H1 (cell line): Measurements from ENCODE around the gene AP5Z1. TPM values are rescaled to one million over a fixed set of nuclear protein-coding genes. Genes with fewer than 3 reads are reported as not detected.

ENCODE experiments used
- CTCF ChIA-PET: fragments of 300-600 bp; sonication (Branson Sonifier 250); formaldehyde crosslinking; loops from one replicate; lab custom pipeline; 2021; ENCODE audit not compliant: partially characterized antibody; lab: Charles Lee
- POLR2A ChIA-PET: fragments of 300-600 bp; sonication (Branson Sonifier 250); formaldehyde crosslinking; loops from one replicate; lab custom pipeline; 2021; ENCODE audit warnings: inconsistent platforms; ENCODE audit not compliant: partially characterized antibody; lab: Charles Lee
- DNase-seq, 2 experiments: peaks; one replicate each; pipeline versions ENCODE4 v3.0.0 to v3.0.0-alpha.2; 2010 to 2022; ENCODE audit warnings: low spot score in 2 of 2, low read depth in 1 of 2, mixed read lengths in 1 of 2
- FAIRE-seq: peaks from 2 replicates; lab custom pipeline; 2011; peaks lifted over from hg19 to GRCh38; lab: Jason Lieb, UNC
- H2AFZ ChIP-seq: 2 replicates; pipeline ENCODE4 v1.8.1; 2012; ENCODE audit warnings: low read length, inconsistent platforms
- H2AK5ac ChIP-seq: 2 replicates; pipeline ENCODE4 v1.6.1; 2013; ENCODE audit warnings: low read depth, low read length
- H2BK120ac ChIP-seq: replicated peaks from 2 replicates; pipeline ENCODE3; 2013; ENCODE audit warnings: low read depth, low read length, inconsistent platforms
- H2BK12ac ChIP-seq: 2 replicates; pipeline ENCODE4 v1.6.1; 2013; ENCODE audit warnings: low read depth, low read length
- H2BK15ac ChIP-seq: 2 replicates; pipeline ENCODE4 v1.6.1; 2013; ENCODE audit warnings: low read length
- H2BK20ac ChIP-seq: 2 replicates; pipeline ENCODE4 v1.6.1; 2013; ENCODE audit warnings: low read length
- H2BK5ac ChIP-seq: 2 replicates; pipeline ENCODE4 v1.6.1; 2013; ENCODE audit warnings: low read depth, low read length
- H3K14ac ChIP-seq: 2 replicates; pipeline ENCODE4 v1.6.1; 2013; ENCODE audit warnings: inconsistent platforms; ENCODE audit not compliant: insufficient read length
- H3K18ac ChIP-seq: 2 replicates; pipeline ENCODE4 v1.6.1; 2013; ENCODE audit warnings: low read length; ENCODE audit errors: extremely low read depth
- H3K23ac ChIP-seq: 2 replicates; pipeline ENCODE4 v1.6.1; 2013; ENCODE audit warnings: inconsistent platforms; ENCODE audit not compliant: insufficient read length
- H3K23me2 ChIP-seq: 2 replicates; pipeline ENCODE4 v1.6.1; 2013; ENCODE audit warnings: low read depth, low read length
- H3K27ac ChIP-seq: 2 replicates; pipeline ENCODE4 v1.6.1; 2011; ENCODE audit warnings: low read depth, low read length, inconsistent platforms
- H3K27me3 ChIP-seq, 4 experiments: replicated peaks in 1 of 4; 1 replicate in 1 of 4; 2 replicates in 3 of 4; pipeline versions ENCODE4 v1.6.1 to v1.8.1; 2011 to 2013; ENCODE audit warnings: low read length in 3 of 4, mild to moderate bottlenecking in 3 of 4, inconsistent platforms in 2 of 4, mixed read lengths in 2 of 4, moderate library complexity in 1 of 4; ENCODE audit not compliant: control insufficient read depth in 3 of 4, insufficient read depth in 3 of 4; ENCODE audit errors: extremely low read depth in 1 of 4
- H3K36me3 ChIP-seq, 4 experiments: 2 replicates each; pipeline versions ENCODE4 v1.6.1 to v1.8.1; 2011 to 2013; ENCODE audit warnings: mild to moderate bottlenecking in 4 of 4, low read length in 3 of 4, moderate library complexity in 2 of 4, control low read depth in 1 of 4, inconsistent platforms in 1 of 4; ENCODE audit not compliant: insufficient read depth in 4 of 4, control insufficient read depth in 2 of 4
- H3K4ac ChIP-seq: replicated peaks from 2 replicates; pipeline ENCODE3; 2013; ENCODE audit warnings: low read length, low read depth, mixed read lengths, inconsistent platforms; ENCODE audit not compliant: insufficient read length
- H3K4me1 ChIP-seq, 4 experiments: replicated peaks in 1 of 4; 1 replicate in 1 of 4; 2 replicates in 3 of 4; pipeline versions ENCODE4 v1.6.1 to v1.8.1; 2011 to 2013; ENCODE audit warnings: low read length in 3 of 4, inconsistent platforms in 2 of 4, mixed read lengths in 1 of 4; ENCODE audit not compliant: insufficient read depth in 4 of 4, control insufficient read depth in 3 of 4
- H3K4me2 ChIP-seq, 2 experiments: 2 replicates each; pipeline versions ENCODE4 v1.6.1 to v1.8.1; 2011 to 2013; ENCODE audit warnings: low read depth in 2 of 2, low read length in 2 of 2, control low read depth in 1 of 2, inconsistent platforms in 1 of 2, mild to moderate bottlenecking in 1 of 2; ENCODE audit not compliant: insufficient read depth in 1 of 2
- H3K4me3 ChIP-seq, 4 experiments: fragments of 200-600, 300-600 bp in 1 of 4; sonication (generic), shearing (Covaris generic), sonication (Bioruptor Twin) in 1 of 4; 2 replicates each; pipeline versions ENCODE4 v1.5.1 to v1.8.1; 2011 to 2016; ENCODE audit warnings: low read length in 4 of 4, low read depth in 3 of 4, control low read depth in 2 of 4, inconsistent platforms in 2 of 4, mild to moderate bottlenecking in 2 of 4, mixed read lengths in 1 of 4, moderate library complexity in 1 of 4; ENCODE audit not compliant: insufficient read depth in 2 of 4; ENCODE audit errors: extremely low read depth in 1 of 4
- H3K56ac ChIP-seq: replicated peaks from 2 replicates; pipeline ENCODE3; 2013; ENCODE audit warnings: low read depth, mild to moderate bottlenecking, mixed read lengths, low read length, inconsistent platforms; ENCODE audit not compliant: insufficient read length
- H3K79me1 ChIP-seq: 2 replicates; pipeline ENCODE4 v1.6.1; 2013; ENCODE audit warnings: low read depth, low read length, control low read depth
- H3K79me2 ChIP-seq, 2 experiments: 2 replicates each; pipeline versions ENCODE4 v1.6.1 to v1.8.1; 2012 to 2013; ENCODE audit warnings: low read length in 2 of 2, mild to moderate bottlenecking in 2 of 2, inconsistent platforms in 1 of 2; ENCODE audit not compliant: insufficient read depth in 2 of 2, control insufficient read depth in 1 of 2
- H3K9ac ChIP-seq, 4 experiments: replicated peaks in 1 of 4; 1 replicate in 1 of 4; 2 replicates in 3 of 4; pipeline versions ENCODE4 v1.6.1 to v1.8.1; 2011 to 2013; ENCODE audit warnings: low read depth in 3 of 4, low read length in 3 of 4, control low read depth in 2 of 4, mild to moderate bottlenecking in 2 of 4, moderate library complexity in 2 of 4, inconsistent platforms in 1 of 4; ENCODE audit errors: extremely low read depth in 1 of 4
- H3K9me3 ChIP-seq, 2 experiments: 2 replicates each; pipeline versions ENCODE4 v1.6.1 to v1.8.1; 2012 to 2013; ENCODE audit warnings: mild to moderate bottlenecking in 2 of 2, moderate library complexity in 2 of 2, control low read depth in 1 of 2, inconsistent platforms in 1 of 2, low read depth in 1 of 2, low read length in 1 of 2, mixed read lengths in 1 of 2; ENCODE audit not compliant: insufficient read depth in 2 of 2
- H4K20me1 ChIP-seq, 2 experiments: replicated peaks in 1 of 2; 2 replicates each; pipeline versions ENCODE3 to v1.8.1; 2011 to 2013; ENCODE audit warnings: inconsistent platforms in 2 of 2, low read length in 2 of 2, mild to moderate bottlenecking in 1 of 2; ENCODE audit not compliant: insufficient read depth in 2 of 2, control insufficient read depth in 1 of 2
- H4K5ac ChIP-seq: 2 replicates; pipeline ENCODE4 v1.6.1; 2013; ENCODE audit warnings: low read length, low read depth, mixed read lengths, inconsistent platforms; ENCODE audit not compliant: insufficient read length
- H4K8ac ChIP-seq: 2 replicates; pipeline ENCODE4 v1.8.0; 2013; ENCODE audit warnings: mild to moderate bottlenecking, moderate library complexity, low read length, inconsistent platforms; ENCODE audit not compliant: insufficient read depth; ENCODE audit errors: extremely low read depth
- H4K91ac ChIP-seq: replicated peaks from 2 replicates; pipeline ENCODE3; 2013; ENCODE audit warnings: low read length, mixed read lengths, inconsistent platforms; ENCODE audit not compliant: insufficient read length
- CTCF ChIP-seq, 3 experiments: IDR thresholded peaks; 1 replicate in 2 of 3; 2 replicates in 1 of 3; pipeline versions ENCODE4 v1.5.1 to v1.6.1; 2011; ENCODE audit warnings: low read length in 3 of 3, mild to moderate bottlenecking in 3 of 3, inconsistent platforms in 2 of 3, low read depth in 1 of 3, moderate library complexity in 1 of 3; ENCODE audit not compliant: insufficient read depth in 1 of 3; ENCODE audit errors: control extremely low read depth in 1 of 3
- RAD21 ChIP-seq, 2 experiments: IDR thresholded peaks in 1 of 2; conservative IDR thresholded peaks in 1 of 2; 2 replicates each; pipeline ENCODE4 v1.6.1; 2011; ENCODE audit warnings: low read depth in 2 of 2, low read length in 2 of 2, improper control_type of control experiment in 1 of 2, inconsistent platforms in 1 of 2, mild to moderate bottlenecking in 1 of 2, moderate library complexity in 1 of 2
- SIN3A ChIP-seq, 2 experiments: IDR thresholded peaks in 1 of 2; conservative IDR thresholded peaks in 1 of 2; 2 replicates each; pipeline ENCODE4 v1.6.1; 2011 to 2012; ENCODE audit warnings: low read length in 2 of 2, improper control_type of control experiment in 1 of 2, low read depth in 1 of 2, mild to moderate bottlenecking in 1 of 2
- WGBS, 2 experiments: shearing (Covaris generic) in 1 of 2; methylation state at CpG; one replicate each; pipeline versions ENCODE4 v1.1.6 to v1.1.7; 2013 to 2015; ENCODE audit warnings: low lambda C conversion rate in 2 of 2, mixed read lengths in 2 of 2, inconsistent platforms in 1 of 2, low coverage in 1 of 2, missing lambda C conversion rate in 1 of 2; ENCODE audit not compliant: insufficient replicate concordance in 2 of 2, insufficient coverage in 1 of 2, insufficient read length in 1 of 2; ENCODE audit errors: extremely low coverage in 1 of 2, missing lambda C conversion rate in 1 of 2; 5-methylcytosine and 5-hydroxymethylcytosine counted together
- polyA plus RNA-seq, 7 experiments: library from polyadenylated mRNA; depleted of rRNA in 3 of 7; stranded (reverse) in 5 of 7; unstranded in 2 of 7; fragments of >200 nt in 5 of 7; fragments of 200-250 nt in 2 of 7; gene quantifications; 1 replicate in 5 of 7; 2 replicates in 1 of 7; 4 replicates in 1 of 7; pipeline versions ENCODE4 v1.2.1 to v1.2.3, GENCODE V29; 2011 to 2013; ENCODE audit warnings: missing spikeins in 2 of 7, mixed read lengths in 2 of 7
- total RNA-seq: library from RNA; stranded (reverse); fragmentation: NEBNext Ultra II Directional; extraction: Animal tissue kit (Norgen Biotek cat#: 25700); gene quantifications from 2 replicates; pipeline ENCODE4 v1.2.1, GENCODE V29; 2021

AP5Z1 gene
- total and polyA plus RNA-seq, 2 of the 8 experiments (the other 6 are each of a cell fraction or from before 2014, with no cell fraction given): 24.0 to 24.7 TPM

DNA sequence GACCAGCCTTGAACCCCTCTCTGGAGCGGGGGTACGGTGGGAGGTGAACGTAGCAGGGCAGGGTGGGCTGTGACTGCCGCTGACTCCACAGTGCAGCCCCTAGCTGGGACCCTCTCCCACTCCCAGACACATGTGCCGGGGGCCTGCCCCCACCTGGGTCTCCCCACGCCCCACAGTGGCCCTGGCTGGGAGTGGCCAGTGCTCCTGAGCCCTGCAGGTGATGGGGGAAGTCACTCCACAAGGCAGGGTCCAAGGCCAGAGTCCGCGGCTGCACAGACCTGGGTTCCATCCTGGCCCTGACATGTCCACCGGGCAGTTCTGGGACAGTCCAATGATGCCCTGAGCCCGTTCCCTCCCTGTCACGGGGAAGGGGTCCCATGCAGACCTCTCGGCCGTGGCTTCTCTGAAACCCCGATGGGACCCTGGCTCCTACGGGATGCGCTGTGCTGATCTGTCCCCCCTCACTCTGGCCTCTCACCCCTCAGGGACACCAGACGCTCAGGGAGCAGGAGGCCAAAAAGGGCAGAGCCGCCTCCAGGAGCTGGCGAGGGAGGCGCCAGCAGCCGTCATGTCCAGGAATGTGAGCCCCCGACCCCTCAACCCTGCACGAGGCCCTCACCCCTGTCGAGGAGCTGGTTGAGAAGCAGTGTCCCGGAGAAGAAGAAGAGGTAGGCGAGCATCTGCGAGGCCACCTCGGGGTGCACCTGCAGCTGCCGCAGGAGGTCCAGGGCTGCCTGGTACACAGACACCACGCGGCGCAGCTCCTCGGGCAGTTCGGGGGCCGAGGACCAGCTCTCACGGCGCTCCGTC, 40.4 kb downstream of the AP5Z1 start:
- Histone ChIP-seq H3K9ac (no peak overlapping the region), H3K9me3 (no peaks in the 10 kb centered on the region), H3K79me2 (no peaks in the 10 kb centered on the region), H3K36me3 (no peaks in the 10 kb centered on the region), H2BK15ac (no peak overlapping the region), H2BK5ac (no peak overlapping the region), H2AK5ac (no peak overlapping the region), H3K4ac (no peak overlapping the region), H3K23ac (no peak overlapping the region), H2BK12ac (no peak overlapping the region), H4K5ac (no peak overlapping the region), H3K56ac (no peak overlapping the region), H3K27me3 (no peaks in the 10 kb centered on the region), H3K14ac (no peak overlapping the region), H3K18ac (no peak overlapping the region), H2AFZ (no peak overlapping the region), H3K23me2 (no peaks in the 10 kb centered on the region), H4K20me1 (peaks cover 0 to 2% of the 10 kb centered on the region in 2 experiments), H3K27ac (no peak overlapping the region), H3K4me2 (no peak overlapping the region), H3K4me3 (no peak overlapping the region), H3K79me1 (no peaks in the 10 kb centered on the region), H4K91ac (no peak overlapping the region), H2BK120ac (no peak overlapping the region), H2BK20ac (no peak overlapping the region), H4K8ac (peak overlapping the region; percentile 71), H3K4me1 (no peaks in the 10 kb centered on the region)
- 86% methylated on average over 31 of the region's 38 CpGs; no CpG with 5 or more reads in 1 of the 2 experiments for WGBS, 2 experiments
- CTCF ChIA-PET: interaction anchor here (0.6 to 4.8 kb wide), 20 partner anchors 8 to 273 kb away, joined by 3 to 59 read pairs (median 3); no protein-coding TSS in a partner anchor
- DNase-seq (peak in 1 of 2 experiments; percentile 61), FAIRE-seq (no peak)
- TF ChIP-seq RAD21 (IDR thresholded peaks at IDR 0.05 in 1 of 2, conservative IDR thresholded peaks at IDR 0.05 in 1 of 2; ENCODE audit: low read depth in 2 of 2, low read length in 2 of 2) (peak in 1 of 2 experiments; percentile 36; a peak in 2 of 4 replicates), SIN3A (conservative IDR thresholded peaks at IDR 0.05 in 1 of 2, IDR thresholded peaks at IDR 0.05 in 1 of 2; ENCODE audit: low read depth in 1 of 2, low read length in 2 of 2) (no peak), CTCF (IDR thresholded peaks at IDR 0.05; ENCODE audit: control extremely low read depth in 1 of 3, insufficient read depth in 1 of 3, low read depth in 1 of 3, low read length in 3 of 3) (peak; percentile 38 to 59 (median 38); a peak in 3 of 4 replicates)
- POLR2A ChIA-PET: interaction anchor here (0.6 to 1.3 kb wide), 4 partner anchors 9 to 163 kb away, joined by 3 to 4 read pairs (median 4); no protein-coding TSS in a partner anchor
